ENCODE measurements around the gene ATP8A2. TPM values are rescaled to one million over a fixed set of nuclear protein-coding genes. Genes with fewer than 3 reads are reported as not detected.

Gene ATP8A2
- total RNA-seq, 1 experiment from 2014 or later = not detected

DNA sequence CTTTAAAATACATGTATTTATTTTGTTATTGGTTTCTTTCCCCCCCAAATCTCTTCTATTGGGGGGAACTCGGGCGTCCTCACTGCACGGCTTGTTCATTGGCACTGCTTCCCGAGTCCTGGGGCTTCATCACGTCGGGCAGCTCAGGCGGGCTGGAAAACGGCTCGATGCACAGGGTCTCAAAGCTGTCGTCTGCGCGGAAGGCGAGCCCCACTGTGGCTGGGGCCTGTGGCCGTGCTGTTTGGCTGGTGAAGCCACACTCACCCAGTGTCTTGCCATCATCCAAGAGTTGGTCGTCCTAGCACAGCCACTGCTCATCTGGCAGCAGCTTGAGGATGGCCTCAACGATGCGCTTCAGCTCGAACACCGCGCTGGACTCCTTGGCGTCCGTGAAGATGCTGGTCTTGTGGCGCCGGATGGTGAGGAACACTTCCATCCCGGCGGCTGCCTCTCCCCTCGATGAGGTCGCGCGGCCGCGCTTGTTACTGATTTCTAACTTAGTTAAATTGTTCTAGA is 6.0 kb upstream of the ATP8A2 start:
- Histone ChIP-seq H3K4me3 (no peak overlapping the region), H4K20me1 (ENCODE audit: insufficient read depth) (no peaks in the 10 kb centered on the region), H3K4me1 (replicated peaks; ENCODE audit: insufficient read depth) (no peaks in the 10 kb centered on the region), H3F3A (ENCODE audit: insufficient read depth, low read depth) (no peaks in the 10 kb centered on the region), H3K27ac (no peak overlapping the region), H3K27me3 (ENCODE audit: insufficient read depth, low read depth) (peaks cover 44% of the 10 kb centered on the region), H3K36me3 (ENCODE audit: low read depth) (no peaks in the 10 kb centered on the region), H3K9me3 (ENCODE audit: insufficient read depth, low read depth) (no peaks in the 10 kb centered on the region), H3K9me2 (ENCODE audit: insufficient read depth) (no peaks in the 10 kb centered on the region), H3K4me2 (no peak overlapping the region), H3K79me2 (ENCODE audit: low read depth) (no peaks in the 10 kb centered on the region), H2AFZ (no peak overlapping the region)
- ChIA-PET CTCF (no interaction called here), POLR2A (ENCODE audit: unreplicated experiment) (no interaction called here)
- TF ChIP-seq, protein P1, sequence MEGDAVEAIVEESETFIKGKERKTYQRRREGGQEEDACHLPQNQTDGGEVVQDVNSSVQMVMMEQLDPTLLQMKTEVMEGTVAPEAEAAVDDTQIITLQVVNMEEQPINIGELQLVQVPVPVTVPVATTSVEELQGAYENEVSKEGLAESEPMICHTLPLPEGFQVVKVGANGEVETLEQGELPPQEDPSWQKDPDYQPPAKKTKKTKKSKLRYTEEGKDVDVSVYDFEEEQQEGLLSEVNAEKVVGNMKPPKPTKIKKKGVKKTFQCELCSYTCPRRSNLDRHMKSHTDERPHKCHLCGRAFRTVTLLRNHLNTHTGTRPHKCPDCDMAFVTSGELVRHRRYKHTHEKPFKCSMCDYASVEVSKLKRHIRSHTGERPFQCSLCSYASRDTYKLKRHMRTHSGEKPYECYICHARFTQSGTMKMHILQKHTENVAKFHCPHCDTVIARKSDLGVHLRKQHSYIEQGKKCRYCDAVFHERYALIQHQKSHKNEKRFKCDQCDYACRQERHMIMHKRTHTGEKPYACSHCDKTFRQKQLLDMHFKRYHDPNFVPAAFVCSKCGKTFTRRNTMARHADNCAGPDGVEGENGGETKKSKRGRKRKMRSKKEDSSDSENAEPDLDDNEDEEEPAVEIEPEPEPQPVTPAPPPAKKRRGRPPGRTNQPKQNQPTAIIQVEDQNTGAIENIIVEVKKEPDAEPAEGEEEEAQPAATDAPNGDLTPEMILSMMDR (conservative IDR thresholded peaks at IDR 0.05) = no peak
- no peak for TF ChIP-seq EZH2 (IDR thresholded peaks at IDR 0.05; ENCODE audit: low read depth)
- DNase-seq = no peak
- intact Hi-C loops (cut with micrococcal nuclease; ENCODE audit: unreplicated experiment) = no loop called here
- no TSS peak for BruUV-seq (replicated peaks)

DNA sequence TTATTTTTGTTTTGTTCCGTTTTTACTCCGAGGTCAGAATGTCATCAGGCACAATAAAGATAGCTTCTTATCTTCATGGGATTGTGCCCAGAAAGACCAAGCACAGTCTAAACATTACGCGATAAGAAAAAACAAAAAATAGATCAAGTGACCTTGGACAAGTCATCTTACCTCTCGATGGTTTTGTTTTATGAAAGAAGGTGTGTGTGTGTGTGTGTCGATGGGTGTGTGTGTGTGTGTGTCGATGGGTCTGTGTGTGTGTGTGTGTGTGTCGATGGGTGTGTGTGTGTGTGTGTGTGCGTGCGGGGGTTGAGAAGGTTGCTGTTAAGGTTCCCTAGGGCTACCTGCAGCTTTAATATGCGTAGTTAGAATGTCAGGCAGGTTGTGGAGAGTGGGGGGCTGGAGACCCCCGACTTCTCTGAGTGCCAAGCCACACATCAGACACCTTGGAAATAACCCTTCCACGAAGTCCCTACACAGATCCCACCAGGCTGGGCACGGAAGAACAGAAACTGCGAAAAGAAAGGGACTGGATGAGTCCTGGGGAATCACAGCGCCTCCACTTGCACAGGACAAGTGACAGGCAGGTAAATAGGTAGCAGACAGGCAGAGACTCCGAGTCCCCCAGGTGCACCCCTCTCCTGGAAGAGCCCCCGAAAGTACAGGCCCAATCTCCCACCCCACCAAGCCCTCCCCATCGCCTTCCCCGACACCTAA is 458 bp upstream of the ATP8A2 start:
- H3K4me2 ChIP-seq = no peak overlapping the region
- intact Hi-C loops (cut with micrococcal nuclease; ENCODE audit: unreplicated experiment) = loop anchor here (10.0 kb wide), 2 partner anchors 287 to 367 kb away; no protein-coding TSS in a partner anchor
- no peaks in the 10 kb centered on the region for H3K9me2 ChIP-seq (ENCODE audit: insufficient read depth)
- BruUV-seq (replicated peaks) = no TSS peak
- ChIA-PET POLR2A (ENCODE audit: unreplicated experiment) (no interaction called here), CTCF (no interaction called here)
- no peaks in the 10 kb centered on the region for H3F3A ChIP-seq (ENCODE audit: insufficient read depth, low read depth)
- TF ChIP-seq, protein P1 (conservative IDR thresholded peaks at IDR 0.05) = no peak
- no peak for TF ChIP-seq EZH2 (IDR thresholded peaks at IDR 0.05; ENCODE audit: low read depth)
- DNase-seq = no peak
- no peaks in the 10 kb centered on the region for H3K9me3 ChIP-seq (ENCODE audit: insufficient read depth, low read depth)
- H3K4me1 ChIP-seq (replicated peaks; ENCODE audit: insufficient read depth) = no peaks in the 10 kb centered on the region
- no peaks in the 10 kb centered on the region for H3K79me2 ChIP-seq (ENCODE audit: low read depth)
- H3K4me3 ChIP-seq = no peak overlapping the region
- H3K27me3 ChIP-seq (ENCODE audit: insufficient read depth, low read depth) = peaks cover 65% of the 10 kb centered on the region
- H3K36me3 ChIP-seq (ENCODE audit: low read depth) = no peaks in the 10 kb centered on the region
- no peak overlapping the region for H3K27ac ChIP-seq
- no peak overlapping the region for H2AFZ ChIP-seq
- no peaks in the 10 kb centered on the region for H4K20me1 ChIP-seq (ENCODE audit: insufficient read depth)

DNA sequence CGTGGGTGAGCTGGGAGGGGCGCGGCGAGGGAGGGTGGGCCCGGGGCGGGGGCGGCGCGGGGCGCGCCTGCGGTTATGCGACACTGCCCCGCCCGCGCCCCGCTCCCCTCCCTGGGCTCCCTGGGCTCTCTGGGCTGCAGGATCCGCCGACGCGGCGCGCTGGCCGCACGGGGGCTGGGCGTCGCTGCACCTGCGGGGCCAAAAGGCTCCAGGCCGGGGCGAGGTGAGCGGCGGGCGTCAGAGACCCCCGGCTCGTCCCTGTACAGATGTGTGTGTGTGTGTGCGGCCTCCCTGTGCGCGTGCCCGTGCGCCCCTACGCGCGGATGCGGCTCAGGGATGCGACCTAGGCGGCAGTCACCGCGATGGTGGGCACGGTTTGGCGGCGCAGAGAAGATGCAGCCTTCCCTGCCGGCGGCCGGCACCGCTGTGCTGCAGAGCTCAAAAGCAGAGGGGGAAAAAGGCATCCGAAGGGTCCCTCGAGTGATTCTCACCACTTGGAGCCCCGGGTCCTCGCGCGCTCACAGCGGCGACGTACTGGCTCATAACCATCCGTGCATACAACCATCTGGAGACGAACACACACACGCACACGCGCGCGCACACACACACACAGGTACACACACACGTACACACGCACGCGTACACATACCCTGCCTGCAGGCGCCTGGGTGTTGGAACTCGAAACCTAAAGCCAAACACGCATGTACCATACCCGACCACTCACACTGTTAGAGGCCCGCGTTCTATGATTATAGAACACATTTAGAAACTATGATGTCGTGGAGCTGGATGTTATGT is 709 bp downstream of the ATP8A2 start:
- Histone ChIP-seq H4K20me1 (ENCODE audit: insufficient read depth) (no peaks in the 10 kb centered on the region), H3K9me2 (ENCODE audit: insufficient read depth) (no peaks in the 10 kb centered on the region), H2AFZ (no peak overlapping the region), H3F3A (ENCODE audit: insufficient read depth, low read depth) (no peaks in the 10 kb centered on the region), H3K27me3 (ENCODE audit: insufficient read depth, low read depth) (peaks cover 58% of the 10 kb centered on the region), H3K4me1 (replicated peaks; ENCODE audit: insufficient read depth) (no peaks in the 10 kb centered on the region), H3K79me2 (ENCODE audit: low read depth) (no peaks in the 10 kb centered on the region), H3K27ac (no peak overlapping the region), H3K36me3 (ENCODE audit: low read depth) (no peaks in the 10 kb centered on the region), H3K9me3 (ENCODE audit: insufficient read depth, low read depth) (no peaks in the 10 kb centered on the region), H3K4me3 (no peak overlapping the region), H3K4me2 (no peak overlapping the region)
- no TSS peak for BruUV-seq (replicated peaks)
- ChIA-PET CTCF (no interaction called here), POLR2A (ENCODE audit: unreplicated experiment) (no interaction called here)
- TF ChIP-seq, protein P1 (conservative IDR thresholded peaks at IDR 0.05) = no peak
- TF ChIP-seq EZH2 (IDR thresholded peaks at IDR 0.05; ENCODE audit: low read depth) = no peak
- intact Hi-C loops (cut with micrococcal nuclease; ENCODE audit: unreplicated experiment) = loop anchor here (10.0 kb wide), 2 partner anchors 288 to 368 kb away; no protein-coding TSS in a partner anchor
- DNase-seq = no peak
